ENCODE measurements around the gene TMCC2.

TMCC2 gene

GRCh38 chr1:205301842-205302588 lies 74.3 kb downstream of the TMCC2 start:
- DNase-seq (ENCODE audit: low spot score): no peak
- FAIRE-seq: no peak

- DNase-seq (ENCODE audit: low spot score): no peak
- FAIRE-seq: no peak
Measured at GRCh38 chr1:205303247-205303888, 75.6 kb downstream of the TMCC2 start.

GRCh38 chr1:205304046-205304694 lies 76.4 kb downstream of the TMCC2 start:
- FAIRE-seq: no peak
- DNase-seq (ENCODE audit: low spot score): no peak

- FAIRE-seq (no peak), DNase-seq (ENCODE audit: low spot score) (no peak)
Measured at GRCh38 chr1:205304695-205305070, 76.9 kb downstream of the TMCC2 start.

- DNase-seq (ENCODE audit: low spot score): no peak
- FAIRE-seq: no peak
Measured at GRCh38 chr1:205306929-205307566, 79.3 kb downstream of the TMCC2 start.

GRCh38 chr1:205309741-205310140 lies 82.0 kb downstream of the TMCC2 start:
- FAIRE-seq (no peak), DNase-seq (ENCODE audit: low spot score) (no peak)

- DNase-seq (ENCODE audit: low spot score): no peak
- no peak for FAIRE-seq
Measured at GRCh38 chr1:205310976-205311704, 83.4 kb downstream of the TMCC2 start.

- no peak for DNase-seq (ENCODE audit: low spot score)
- FAIRE-seq: no peak
Measured at GRCh38 chr1:205312866-205313562, 85.3 kb downstream of the TMCC2 start.

- DNase-seq (ENCODE audit: low spot score): no peak
- no peak for FAIRE-seq
Measured at GRCh38 chr1:205313563-205314308, 86.0 kb downstream of the TMCC2 start.

- DNase-seq (ENCODE audit: low spot score) (no peak), FAIRE-seq (no peak)
Measured at GRCh38 chr1:205315008-205315618, 87.4 kb downstream of the TMCC2 start.

GRCh38 chr1:205316161-205316566 lies 88.4 kb downstream of the TMCC2 start:
- FAIRE-seq (no peak), DNase-seq (ENCODE audit: low spot score) (no peak)

GRCh38 chr1:205317311-205317917 lies 89.7 kb downstream of the TMCC2 start:
- no peak for FAIRE-seq
- peak; percentile 78 for DNase-seq (ENCODE audit: low spot score)

- DNase-seq (ENCODE audit: low spot score): no peak
- no peak for FAIRE-seq
Measured at GRCh38 chr1:205318231-205318991, 90.7 kb downstream of the TMCC2 start.

GRCh38 chr1:205319081-205320018 lies 91.6 kb downstream of the TMCC2 start:
- FAIRE-seq: no peak
- peak; percentile 48 for DNase-seq (ENCODE audit: low spot score)

GRCh38 chr1:205321162-205321958 lies 93.6 kb downstream of the TMCC2 start, which contains the start of gene NUAK2:
Gene NUAK2, minus strand, starts transcription at chr1:205321745. Its CDS starts 117 bp downstream, at chr1:205321628.
- no peak for FAIRE-seq
- peak; percentile 94 for DNase-seq (ENCODE audit: low spot score)

GRCh38 chr1:205321959-205322283 lies 94.2 kb downstream of the TMCC2 start:
- FAIRE-seq (no peak), DNase-seq (ENCODE audit: low spot score) (no peak)
